Measurements from ENCODE around the gene EMP3. TPM values are rescaled to one million over a fixed set of nuclear protein-coding genes. Genes with fewer than 3 reads are reported as not detected.

Gene EMP3
- total and polyA plus RNA-seq, 2 of the 13 experiments (the other 11 are each of a cell fraction or from before 2014, with no cell fraction given): 2.2 to 7.8 TPM

- TF ChIP-seq, protein P1, sequence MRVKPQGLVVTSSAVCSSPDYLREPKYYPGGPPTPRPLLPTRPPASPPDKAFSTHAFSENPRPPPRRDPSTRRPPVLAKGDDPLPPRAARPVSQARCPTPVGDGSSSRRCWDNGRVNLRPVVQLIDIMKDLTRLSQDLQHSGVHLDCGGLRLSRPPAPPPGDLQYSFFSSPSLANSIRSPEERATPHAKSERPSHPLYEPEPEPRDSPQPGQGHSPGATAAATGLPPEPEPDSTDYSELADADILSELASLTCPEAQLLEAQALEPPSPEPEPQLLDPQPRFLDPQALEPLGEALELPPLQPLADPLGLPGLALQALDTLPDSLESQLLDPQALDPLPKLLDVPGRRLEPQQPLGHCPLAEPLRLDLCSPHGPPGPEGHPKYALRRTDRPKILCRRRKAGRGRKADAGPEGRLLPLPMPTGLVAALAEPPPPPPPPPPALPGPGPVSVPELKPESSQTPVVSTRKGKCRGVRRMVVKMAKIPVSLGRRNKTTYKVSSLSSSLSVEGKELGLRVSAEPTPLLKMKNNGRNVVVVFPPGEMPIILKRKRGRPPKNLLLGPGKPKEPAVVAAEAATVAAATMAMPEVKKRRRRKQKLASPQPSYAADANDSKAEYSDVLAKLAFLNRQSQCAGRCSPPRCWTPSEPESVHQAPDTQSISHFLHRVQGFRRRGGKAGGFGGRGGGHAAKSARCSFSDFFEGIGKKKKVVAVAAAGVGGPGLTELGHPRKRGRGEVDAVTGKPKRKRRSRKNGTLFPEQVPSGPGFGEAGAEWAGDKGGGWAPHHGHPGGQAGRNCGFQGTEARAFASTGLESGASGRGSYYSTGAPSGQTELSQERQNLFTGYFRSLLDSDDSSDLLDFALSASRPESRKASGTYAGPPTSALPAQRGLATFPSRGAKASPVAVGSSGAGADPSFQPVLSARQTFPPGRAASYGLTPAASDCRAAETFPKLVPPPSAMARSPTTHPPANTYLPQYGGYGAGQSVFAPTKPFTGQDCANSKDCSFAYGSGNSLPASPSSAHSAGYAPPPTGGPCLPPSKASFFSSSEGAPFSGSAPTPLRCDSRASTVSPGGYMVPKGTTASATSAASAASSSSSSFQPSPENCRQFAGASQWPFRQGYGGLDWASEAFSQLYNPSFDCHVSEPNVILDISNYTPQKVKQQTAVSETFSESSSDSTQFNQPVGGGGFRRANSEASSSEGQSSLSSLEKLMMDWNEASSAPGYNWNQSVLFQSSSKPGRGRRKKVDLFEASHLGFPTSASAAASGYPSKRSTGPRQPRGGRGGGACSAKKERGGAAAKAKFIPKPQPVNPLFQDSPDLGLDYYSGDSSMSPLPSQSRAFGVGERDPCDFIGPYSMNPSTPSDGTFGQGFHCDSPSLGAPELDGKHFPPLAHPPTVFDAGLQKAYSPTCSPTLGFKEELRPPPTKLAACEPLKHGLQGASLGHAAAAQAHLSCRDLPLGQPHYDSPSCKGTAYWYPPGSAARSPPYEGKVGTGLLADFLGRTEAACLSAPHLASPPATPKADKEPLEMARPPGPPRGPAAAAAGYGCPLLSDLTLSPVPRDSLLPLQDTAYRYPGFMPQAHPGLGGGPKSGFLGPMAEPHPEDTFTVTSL (CRISPR knock-in tag; IDR thresholded peaks at IDR 0.05; ENCODE audit: borderline replicate concordance): no peak
- TF ChIP-seq SMC3 (IDR thresholded peaks at IDR 0.05; ENCODE audit: low read length): peak; percentile 60
- TF ChIP-seq, protein P2, sequence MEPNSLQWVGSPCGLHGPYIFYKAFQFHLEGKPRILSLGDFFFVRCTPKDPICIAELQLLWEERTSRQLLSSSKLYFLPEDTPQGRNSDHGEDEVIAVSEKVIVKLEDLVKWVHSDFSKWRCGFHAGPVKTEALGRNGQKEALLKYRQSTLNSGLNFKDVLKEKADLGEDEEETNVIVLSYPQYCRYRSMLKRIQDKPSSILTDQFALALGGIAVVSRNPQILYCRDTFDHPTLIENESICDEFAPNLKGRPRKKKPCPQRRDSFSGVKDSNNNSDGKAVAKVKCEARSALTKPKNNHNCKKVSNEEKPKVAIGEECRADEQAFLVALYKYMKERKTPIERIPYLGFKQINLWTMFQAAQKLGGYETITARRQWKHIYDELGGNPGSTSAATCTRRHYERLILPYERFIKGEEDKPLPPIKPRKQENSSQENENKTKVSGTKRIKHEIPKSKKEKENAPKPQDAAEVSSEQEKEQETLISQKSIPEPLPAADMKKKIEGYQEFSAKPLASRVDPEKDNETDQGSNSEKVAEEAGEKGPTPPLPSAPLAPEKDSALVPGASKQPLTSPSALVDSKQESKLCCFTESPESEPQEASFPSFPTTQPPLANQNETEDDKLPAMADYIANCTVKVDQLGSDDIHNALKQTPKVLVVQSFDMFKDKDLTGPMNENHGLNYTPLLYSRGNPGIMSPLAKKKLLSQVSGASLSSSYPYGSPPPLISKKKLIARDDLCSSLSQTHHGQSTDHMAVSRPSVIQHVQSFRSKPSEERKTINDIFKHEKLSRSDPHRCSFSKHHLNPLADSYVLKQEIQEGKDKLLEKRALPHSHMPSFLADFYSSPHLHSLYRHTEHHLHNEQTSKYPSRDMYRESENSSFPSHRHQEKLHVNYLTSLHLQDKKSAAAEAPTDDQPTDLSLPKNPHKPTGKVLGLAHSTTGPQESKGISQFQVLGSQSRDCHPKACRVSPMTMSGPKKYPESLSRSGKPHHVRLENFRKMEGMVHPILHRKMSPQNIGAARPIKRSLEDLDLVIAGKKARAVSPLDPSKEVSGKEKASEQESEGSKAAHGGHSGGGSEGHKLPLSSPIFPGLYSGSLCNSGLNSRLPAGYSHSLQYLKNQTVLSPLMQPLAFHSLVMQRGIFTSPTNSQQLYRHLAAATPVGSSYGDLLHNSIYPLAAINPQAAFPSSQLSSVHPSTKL (CRISPR knock-in tag; IDR thresholded peaks at IDR 0.05): no peak
- TF ChIP-seq MTF2 (CRISPR knock-in tag; IDR thresholded peaks at IDR 0.05; ENCODE audit: borderline replicate concordance): no peak
- TF ChIP-seq, protein P3, sequence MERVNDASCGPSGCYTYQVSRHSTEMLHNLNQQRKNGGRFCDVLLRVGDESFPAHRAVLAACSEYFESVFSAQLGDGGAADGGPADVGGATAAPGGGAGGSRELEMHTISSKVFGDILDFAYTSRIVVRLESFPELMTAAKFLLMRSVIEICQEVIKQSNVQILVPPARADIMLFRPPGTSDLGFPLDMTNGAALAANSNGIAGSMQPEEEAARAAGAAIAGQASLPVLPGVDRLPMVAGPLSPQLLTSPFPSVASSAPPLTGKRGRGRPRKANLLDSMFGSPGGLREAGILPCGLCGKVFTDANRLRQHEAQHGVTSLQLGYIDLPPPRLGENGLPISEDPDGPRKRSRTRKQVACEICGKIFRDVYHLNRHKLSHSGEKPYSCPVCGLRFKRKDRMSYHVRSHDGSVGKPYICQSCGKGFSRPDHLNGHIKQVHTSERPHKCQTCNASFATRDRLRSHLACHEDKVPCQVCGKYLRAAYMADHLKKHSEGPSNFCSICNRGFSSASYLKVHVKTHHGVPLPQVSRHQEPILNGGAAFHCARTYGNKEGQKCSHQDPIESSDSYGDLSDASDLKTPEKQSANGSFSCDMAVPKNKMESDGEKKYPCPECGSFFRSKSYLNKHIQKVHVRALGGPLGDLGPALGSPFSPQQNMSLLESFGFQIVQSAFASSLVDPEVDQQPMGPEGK (CRISPR knock-in tag; IDR thresholded peaks at IDR 0.05): peak; percentile 74
- no peak for TF ChIP-seq MIER2 (CRISPR knock-in tag; IDR thresholded peaks at IDR 0.05)
- no peak for TF ChIP-seq FOXA1 (IDR thresholded peaks at IDR 0.05)
- TF ChIP-seq FOXA1 (CRISPR knock-in tag; IDR thresholded peaks at IDR 0.05): no peak
- TF ChIP-seq NFKBIZ (CRISPR knock-in tag; IDR thresholded peaks at IDR 0.05): no peak
- TF ChIP-seq ARNT (IDR thresholded peaks at IDR 0.05): no peak
- TF ChIP-seq, protein P4, sequence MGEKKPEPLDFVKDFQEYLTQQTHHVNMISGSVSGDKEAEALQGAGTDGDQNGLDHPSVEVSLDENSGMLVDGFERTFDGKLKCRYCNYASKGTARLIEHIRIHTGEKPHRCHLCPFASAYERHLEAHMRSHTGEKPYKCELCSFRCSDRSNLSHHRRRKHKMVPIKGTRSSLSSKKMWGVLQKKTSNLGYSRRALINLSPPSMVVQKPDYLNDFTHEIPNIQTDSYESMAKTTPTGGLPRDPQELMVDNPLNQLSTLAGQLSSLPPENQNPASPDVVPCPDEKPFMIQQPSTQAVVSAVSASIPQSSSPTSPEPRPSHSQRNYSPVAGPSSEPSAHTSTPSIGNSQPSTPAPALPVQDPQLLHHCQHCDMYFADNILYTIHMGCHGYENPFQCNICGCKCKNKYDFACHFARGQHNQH (CRISPR knock-in tag; IDR thresholded peaks at IDR 0.05): no peak
- TF ChIP-seq GABPA (IDR thresholded peaks at IDR 0.05; ENCODE audit: low read depth, low read length): no peak
- no peak for TF ChIP-seq GABPA (CRISPR knock-in tag; IDR thresholded peaks at IDR 0.05; ENCODE audit: low read depth)
- TF ChIP-seq ZNF296 (CRISPR knock-in tag; conservative IDR thresholded peaks at IDR 0.05): no peak
- TF ChIP-seq FOXC1 (CRISPR knock-in tag; IDR thresholded peaks at IDR 0.05; ENCODE audit: borderline replicate concordance): no peak
- TF ChIP-seq MAZ (IDR thresholded peaks at IDR 0.05; ENCODE audit: borderline replicate concordance, low read depth, low read length): peak; percentile 65; the same call in 1 of the 2 replicates
- TF ChIP-seq MAZ (CRISPR knock-in tag; IDR thresholded peaks at IDR 0.05; ENCODE audit: low read depth): peak; percentile 31; the same call in 1 of the 2 replicates
- TF ChIP-seq SIN3B (IDR thresholded peaks at IDR 0.05; ENCODE audit: low read length): no peak
These were observed 5.5 kb upstream of the EMP3 start (continued) for GRCh38 chr19:48319647-48320541.
